HepG2 (cell line): ENCODE results near the gene ZFTA. TPM values are rescaled to one million over a fixed set of nuclear protein-coding genes. Genes with fewer than 3 reads are reported as not detected.
A peak's percentile ranks its signal among the peaks of the same experiment; 100 is the strongest.

Experiments
- BHLHE40 ChIP-seq: IDR thresholded peaks from 2 replicates; pipeline ENCODE4 v1.6.1; 2011; ENCODE audit warnings: low read length, improper control_type of control experiment
- CHCHD3 ChIP-seq: sonication (generic); formaldehyde crosslinking; IDR thresholded peaks from 2 replicates; pipeline ENCODE4 v1.8.0; 2022; ENCODE audit warnings: mild to moderate bottlenecking, missing genetic modification reagents, moderate library complexity
- E2F1 ChIP-seq: sonication (generic); formaldehyde crosslinking; IDR thresholded peaks from 2 replicates; pipeline ENCODE4 v1.5.0; 2020; ENCODE audit warnings: missing genetic modification reagents
- E2F2 ChIP-seq: sonication (generic); formaldehyde crosslinking; IDR thresholded peaks from 2 replicates; pipeline ENCODE4 v1.4.0; 2020; ENCODE audit warnings: missing genetic modification reagents, borderline replicate concordance
- EED ChIP-seq: sonication (generic); formaldehyde crosslinking; IDR thresholded peaks from 2 replicates; pipeline ENCODE4 v1.5.0; 2020; ENCODE audit warnings: mild to moderate bottlenecking, missing genetic modification reagents
- FOXA3 ChIP-seq: IDR thresholded peaks from 2 replicates; pipeline ENCODE4 v1.6.1; 2016; ENCODE audit warnings: missing genetic modification reagents, missing compliant biosample characterization
- FOXJ3 ChIP-seq: sonication (generic); formaldehyde crosslinking; IDR thresholded peaks from 2 replicates; pipeline ENCODE4 v1.4.0; 2020; ENCODE audit warnings: missing genetic modification reagents, mild to moderate bottlenecking, borderline replicate concordance
- GABPB1 ChIP-seq: IDR thresholded peaks from 2 replicates; pipeline ENCODE4 v1.6.1; 2016; ENCODE audit warnings: mild to moderate bottlenecking, missing genetic modification reagents, moderate library complexity, missing compliant biosample characterization
- IRF9 ChIP-seq: sonication (generic); formaldehyde crosslinking; IDR thresholded peaks from 2 replicates; pipeline ENCODE4 v1.8.0; 2022; ENCODE audit warnings: missing genetic modification reagents, mild to moderate bottlenecking, borderline replicate concordance
- KDM6A ChIP-seq: IDR thresholded peaks from 2 replicates; pipeline ENCODE4 v1.6.1; 2016; ENCODE audit warnings: low read depth
- LCORL ChIP-seq, 2 experiments: fragments of 450-650 bp in 1 of 2; sonication (generic) in 1 of 2; formaldehyde crosslinking in 1 of 2; IDR thresholded peaks; 2 replicates each; pipeline versions ENCODE4 v1.5.0 to v1.6.1; 2017 to 2020; ENCODE audit warnings: antibody characterized with exemption in 1 of 2, missing genetic modification reagents in 1 of 2
- MLX ChIP-seq: IDR thresholded peaks from 2 replicates; pipeline ENCODE4 v1.6.1; 2016
- NKX3-1 ChIP-seq: sonication (generic); formaldehyde crosslinking; IDR thresholded peaks from 2 replicates; pipeline ENCODE4 v1.5.0; 2020; ENCODE audit warnings: missing genetic modification reagents
- ONECUT2 ChIP-seq: sonication (generic); formaldehyde crosslinking; IDR thresholded peaks from 2 replicates; pipeline ENCODE4 v1.4.0; 2020; ENCODE audit warnings: missing genetic modification reagents
- PAWR ChIP-seq: sonication (generic); formaldehyde crosslinking; IDR thresholded peaks from 2 replicates; pipeline ENCODE4 v1.4.0; 2020; ENCODE audit warnings: missing genetic modification reagents, mild to moderate bottlenecking, borderline replicate concordance
- PRDM4 ChIP-seq: sonication (generic); formaldehyde crosslinking; IDR thresholded peaks from 2 replicates; pipeline ENCODE4 v1.9.0; 2021; ENCODE audit warnings: missing genetic modification reagents, borderline replicate concordance
- REPIN1 ChIP-seq: sonication (generic); formaldehyde crosslinking; IDR thresholded peaks from 2 replicates; pipeline ENCODE4 v1.8.0; 2022; ENCODE audit warnings: missing genetic modification reagents, low read depth, mild to moderate bottlenecking, borderline replicate concordance
- SALL1 ChIP-seq: sonication (generic); formaldehyde crosslinking; IDR thresholded peaks from 2 replicates; pipeline ENCODE4 v1.8.0; 2022; ENCODE audit warnings: mild to moderate bottlenecking, missing genetic modification reagents
- SRSF4 ChIP-seq: fragments of 200-400 bp; formaldehyde crosslinking; IDR thresholded peaks from one replicate; pipeline ENCODE4 v1.6.1; 2018; ENCODE audit warnings: mild to moderate bottlenecking, low read depth, low read length, moderate library complexity; ENCODE audit not compliant: poor library complexity, severe bottlenecking
- ZC3H13 ChIP-seq: sonication (generic); formaldehyde crosslinking; IDR thresholded peaks from 2 replicates; pipeline ENCODE4 v1.8.1; 2023; ENCODE audit warnings: mild to moderate bottlenecking, missing genetic modification reagents, moderate library complexity
- ZNF260 ChIP-seq: sonication (generic); formaldehyde crosslinking; IDR thresholded peaks from 2 replicates; pipeline ENCODE4 v1.4.0; 2020; ENCODE audit warnings: missing genetic modification reagents, low read depth, mild to moderate bottlenecking, borderline replicate concordance
- ZNF337 ChIP-seq: sonication (generic); formaldehyde crosslinking; IDR thresholded peaks from 2 replicates; pipeline ENCODE4 v1.5.1; 2020; ENCODE audit warnings: missing genetic modification reagents, low read depth, mild to moderate bottlenecking, borderline replicate concordance
- polyA plus RNA-seq, 8 experiments: library from polyadenylated mRNA; depleted of rRNA in 3 of 8; stranded (reverse) in 7 of 8; unstranded in 1 of 8; fragments of >200 nt; fragmentation: Illumina TruSeq in 4 of 8; extraction: Trizol in 4 of 8; gene quantifications; 2 replicates each; pipeline versions ENCODE4 v1.2.1 to v1.2.3, GENCODE V29; 2011 to 2016; ENCODE audit warnings: low read depth in 4 of 8, missing spikeins in 1 of 8, mixed read lengths in 1 of 8; ENCODE audit not compliant: insufficient read depth in 1 of 8
- total RNA-seq, 5 experiments: library from RNA; depleted of rRNA; stranded (reverse); fragments of >200 nt; fragmentation: Illumina TruSeq; extraction: Trizol; gene quantifications; 2 replicates each; pipeline ENCODE4 v1.2.3, GENCODE V29; 2016; ENCODE audit warnings: low read depth in 1 of 5

ZFTA gene
- total and polyA plus RNA-seq, 2 of the 13 experiments (the other 11 are each of a cell fraction or from before 2014, with no cell fraction given), result 3.9 to 10.4 TPM

GRCh38 chr11:63813035-63813562 is 44.5 kb upstream of the ZFTA start, which contains the start of gene SPINDOC (continued):
- TF ChIP-seq E2F1, result peak; percentile 55; the same call in 1 of the 2 replicates
- no peak for TF ChIP-seq PRDM4 (CRISPR knock-in tag)
- no peak for TF ChIP-seq PAWR (CRISPR knock-in tag)
- TF ChIP-seq MLX, result no peak
- 0 out of 2 replicates have a peak, but pooled peaks have one; percentile 19 for TF ChIP-seq BHLHE40
- TF ChIP-seq GABPB1 (CRISPR knock-in tag), result no peak
- no peak for TF ChIP-seq ZC3H13 (CRISPR knock-in tag)
- no peak for TF ChIP-seq SRSF4
- no peak for TF ChIP-seq CHCHD3 (CRISPR knock-in tag)
- TF ChIP-seq FOXJ3 (CRISPR knock-in tag), result no peak
- no peak for TF ChIP-seq EED (CRISPR knock-in tag)
- 0 out of 2 replicates have a peak, but pooled peaks have one; percentile 13 for TF ChIP-seq REPIN1 (CRISPR knock-in tag)
- TF ChIP-seq SALL1, result no peak
- TF ChIP-seq KDM6A (CRISPR knock-in tag), result no peak
- TF ChIP-seq ZNF337, result no peak
- TF ChIP-seq E2F2, result no peak
- TF ChIP-seq FOXA3 (CRISPR knock-in tag), result no peak
- TF ChIP-seq IRF9 (CRISPR knock-in tag), result no peak
- TF ChIP-seq NKX3-1 (CRISPR knock-in tag), result no peak
- no peak for TF ChIP-seq LCORL (IDR thresholded peaks at IDR 0.05)
- TF ChIP-seq LCORL (CRISPR knock-in tag; IDR thresholded peaks at IDR 0.05), result no peak
- no peak for TF ChIP-seq ZNF260
- TF ChIP-seq ONECUT2, result no peak
